Left lobe of liver (tissue), 2 donors: ENCODE measurements around the gene C5orf52. TPM values are rescaled to one million over a fixed set of nuclear protein-coding genes. Genes with fewer than 3 reads are reported as not detected.

ENCODE experiments used
- ATAC-seq: fragments of 200-7000 bp; cut with Tn5 transposase; one replicate; pipeline ENCODE4 v1.9.1; 2020; ENCODE audit warnings: mild to moderate bottlenecking, moderate library complexity
- DNase-seq: peaks from one replicate; pipeline ENCODE4 v3.0.0-alpha.2; 2020; ENCODE audit warnings: low spot score
- total RNA-seq: library from RNA; stranded (reverse); gene quantifications from one replicate; pipeline ENCODE4 v1.2.1, GENCODE V29; 2021
- donor health status: DM: no; HTN: no; CAD: no; lungs with moderate emphysema.
- donor health status: DM: no; HTN: yes; CAD: no.

Gene C5orf52
- total RNA-seq, result not detected

- DNase-seq (no peak), ATAC-seq (peak; percentile 55)
Observed at GRCh38 chr5:157670662-157671591, at the start of gene C5orf52. Gene C5orf52, plus strand, starts transcription at chr5:157671533. Its CDS starts 82 bp downstream, at chr5:157671615.

GRCh38 chr5:157624144-157624543 lies 47.2 kb upstream of the C5orf52 start:
- DNase-seq (no peak), ATAC-seq (no peak)

GRCh38 chr5:157626831-157627230 lies 44.5 kb upstream of the C5orf52 start:
- DNase-seq, result no peak

GRCh38 chr5:157630341-157630740 lies 41.0 kb upstream of the C5orf52 start:
- DNase-seq, result no peak
- no peak for ATAC-seq

More at GRCh38 chr5:157626831-157627230, 44.5 kb upstream of the C5orf52 start:
- ATAC-seq, result no peak

GRCh38 chr5:157640406-157641066 lies 30.8 kb upstream of the C5orf52 start:
- DNase-seq, result no peak
- ATAC-seq, result no peak

GRCh38 chr5:157648275-157648990 lies 22.9 kb upstream of the C5orf52 start:
- no peak for DNase-seq

GRCh38 chr5:157649101-157649500 lies 22.2 kb upstream of the C5orf52 start:
- DNase-seq, result no peak
- ATAC-seq, result no peak

More at GRCh38 chr5:157648275-157648990, 22.9 kb upstream of the C5orf52 start:
- ATAC-seq, result no peak

- no peak for ATAC-seq
Observed at GRCh38 chr5:157650991-157651611, 20.2 kb upstream of the C5orf52 start.

GRCh38 chr5:157651623-157652376 lies 19.5 kb upstream of the C5orf52 start:
- DNase-seq (peak; percentile 54), ATAC-seq (peak; percentile 68)

More at GRCh38 chr5:157650991-157651611, 20.2 kb upstream of the C5orf52 start:
- no peak for DNase-seq

GRCh38 chr5:157652377-157652692 lies 19.0 kb upstream of the C5orf52 start, which contains the start of gene SOX30:
Gene SOX30, minus strand, starts transcription at chr5:157652438. Its CDS starts 360 bp downstream, at chr5:157652078.
- ATAC-seq (no peak), DNase-seq (no peak)

GRCh38 chr5:157657516-157657915 lies 13.8 kb upstream of the C5orf52 start:
- no peak for ATAC-seq

GRCh38 chr5:157658893-157659292 lies 12.4 kb upstream of the C5orf52 start:
- DNase-seq (no peak), ATAC-seq (no peak)

More at GRCh38 chr5:157657516-157657915, 13.8 kb upstream of the C5orf52 start:
- DNase-seq, result no peak

- DNase-seq, result no peak
- ATAC-seq, result no peak
Observed at GRCh38 chr5:157659868-157660660, 11.3 kb upstream of the C5orf52 start.

GRCh38 chr5:157665467-157666070 lies 5.8 kb upstream of the C5orf52 start:
- no peak for DNase-seq

GRCh38 chr5:157668356-157668755 lies 3.0 kb upstream of the C5orf52 start:
- ATAC-seq, result no peak
- no peak for DNase-seq

More at GRCh38 chr5:157665467-157666070, 5.8 kb upstream of the C5orf52 start:
- ATAC-seq, result no peak

GRCh38 chr5:157669701-157670097 lies 1.6 kb upstream of the C5orf52 start:
- DNase-seq (no peak), ATAC-seq (no peak)

GRCh38 chr5:157671592-157672330 lies 428 bp downstream of the C5orf52 start:
- DNase-seq (no peak), ATAC-seq (no peak)

GRCh38 chr5:157672976-157673375 lies 1.6 kb downstream of the C5orf52 start:
- no peak for DNase-seq
- ATAC-seq, result no peak
